ENCODE results near the gene NXT1.

NXT1 gene

GRCh38 chr20:23361476-23362391 is 11.1 kb downstream of the NXT1 start, which contains the start of gene GZF1:
GZF1 (plus strand) TSS chr20:23362182; CDS start chr20:23364384, 2,202 bp downstream.
- Histone ChIP-seq H3K27ac (ENCODE audit: low read length) (peak within 1 kb of the TSS; percentile 96), H3K27me3 (ENCODE audit: control insufficient read depth, insufficient read depth, low read length) (no peaks in the 10 kb centered on the region), H3K9me3 (ENCODE audit: control insufficient read depth, low read depth, low read length) (no peaks in the 10 kb centered on the region), H3K4me1 (ENCODE audit: control insufficient read depth, low read depth, low read length) (peaks cover 10% of the 10 kb centered on the region), H3K36me3 (ENCODE audit: control insufficient read depth, low read depth, low read length) (peaks cover 10% of the 10 kb centered on the region), H3K9ac (ENCODE audit: low read length) (peak within 1 kb of the TSS; percentile 90), H3K4me3 (ENCODE audit: low read length) (peak within 1 kb of the TSS; percentile 87)

GRCh38 chr20:23362392-23363256 is 12.0 kb downstream of the NXT1 start:
- no peaks in the 10 kb centered on the region for H3K27me3 ChIP-seq (ENCODE audit: control insufficient read depth, insufficient read depth, low read length)
- no peak overlapping the region for H3K27ac ChIP-seq (ENCODE audit: low read length)
- H3K9me3 ChIP-seq (ENCODE audit: control insufficient read depth, low read depth, low read length): no peaks in the 10 kb centered on the region
- H3K4me3 ChIP-seq (ENCODE audit: low read length): peak overlapping the region; percentile 72
- peaks cover 11% of the 10 kb centered on the region for H3K36me3 ChIP-seq (ENCODE audit: control insufficient read depth, low read depth, low read length)
- H3K4me1 ChIP-seq (ENCODE audit: control insufficient read depth, low read depth, low read length): peaks cover 10% of the 10 kb centered on the region
- peak overlapping the region; percentile 61 for H3K9ac ChIP-seq (ENCODE audit: low read length)

GRCh38 chr20:23363257-23363649 is 12.7 kb downstream of the NXT1 start:
- Histone ChIP-seq H3K27me3 (ENCODE audit: control insufficient read depth, insufficient read depth, low read length) (no peaks in the 10 kb centered on the region), H3K9me3 (ENCODE audit: control insufficient read depth, low read depth, low read length) (no peaks in the 10 kb centered on the region), H3K9ac (ENCODE audit: low read length) (peak overlapping the region; percentile 61), H3K4me1 (ENCODE audit: control insufficient read depth, low read depth, low read length) (peaks cover 10% of the 10 kb centered on the region), H3K36me3 (ENCODE audit: control insufficient read depth, low read depth, low read length) (peaks cover 14% of the 10 kb centered on the region), H3K27ac (ENCODE audit: low read length) (no peak overlapping the region), H3K4me3 (ENCODE audit: low read length) (peak overlapping the region; percentile 72)

- H3K9ac ChIP-seq (ENCODE audit: low read length): no peak overlapping the region
- H3K27ac ChIP-seq (ENCODE audit: low read length): no peak overlapping the region
- no peak overlapping the region for H3K4me3 ChIP-seq (ENCODE audit: low read length)
- peaks cover 33% of the 10 kb centered on the region for H3K36me3 ChIP-seq (ENCODE audit: control insufficient read depth, low read depth, low read length)
- H3K27me3 ChIP-seq (ENCODE audit: control insufficient read depth, insufficient read depth, low read length): no peaks in the 10 kb centered on the region
- H3K4me1 ChIP-seq (ENCODE audit: control insufficient read depth, low read depth, low read length): peaks cover 5% of the 10 kb centered on the region
- H3K9me3 ChIP-seq (ENCODE audit: control insufficient read depth, low read depth, low read length): no peaks in the 10 kb centered on the region
These were observed 15.0 kb downstream of the NXT1 start for GRCh38 chr20:23365390-23366165.

- no peaks in the 10 kb centered on the region for H3K9me3 ChIP-seq (ENCODE audit: control insufficient read depth, low read depth, low read length)
- H3K27ac ChIP-seq (ENCODE audit: low read length): no peak overlapping the region
- no peak overlapping the region for H3K4me3 ChIP-seq (ENCODE audit: low read length)
- no peak overlapping the region for H3K9ac ChIP-seq (ENCODE audit: low read length)
- peaks cover 41% of the 10 kb centered on the region for H3K36me3 ChIP-seq (ENCODE audit: control insufficient read depth, low read depth, low read length)
- no peaks in the 10 kb centered on the region for H3K4me1 ChIP-seq (ENCODE audit: control insufficient read depth, low read depth, low read length)
- H3K27me3 ChIP-seq (ENCODE audit: control insufficient read depth, insufficient read depth, low read length): no peaks in the 10 kb centered on the region
These were observed 15.8 kb downstream of the NXT1 start for GRCh38 chr20:23366384-23366783.

- Histone ChIP-seq H3K27me3 (ENCODE audit: control insufficient read depth, insufficient read depth, low read length) (no peaks in the 10 kb centered on the region), H3K4me1 (ENCODE audit: control insufficient read depth, low read depth, low read length) (no peaks in the 10 kb centered on the region), H3K36me3 (ENCODE audit: control insufficient read depth, low read depth, low read length) (peaks cover 55% of the 10 kb centered on the region), H3K4me3 (ENCODE audit: low read length) (no peak overlapping the region), H3K9ac (ENCODE audit: low read length) (no peak overlapping the region), H3K9me3 (ENCODE audit: control insufficient read depth, low read depth, low read length) (no peaks in the 10 kb centered on the region), H3K27ac (ENCODE audit: low read length) (no peak overlapping the region)
These were observed 17.2 kb downstream of the NXT1 start for GRCh38 chr20:23367770-23368169.

GRCh38 chr20:23368316-23369071 is 17.9 kb downstream of the NXT1 start:
- Histone ChIP-seq H3K36me3 (ENCODE audit: control insufficient read depth, low read depth, low read length) (peaks cover 62% of the 10 kb centered on the region), H3K9ac (ENCODE audit: low read length) (no peak overlapping the region), H3K4me3 (ENCODE audit: low read length) (no peak overlapping the region), H3K4me1 (ENCODE audit: control insufficient read depth, low read depth, low read length) (no peaks in the 10 kb centered on the region), H3K27me3 (ENCODE audit: control insufficient read depth, insufficient read depth, low read length) (no peaks in the 10 kb centered on the region), H3K9me3 (ENCODE audit: control insufficient read depth, low read depth, low read length) (no peaks in the 10 kb centered on the region), H3K27ac (ENCODE audit: low read length) (no peak overlapping the region)

GRCh38 chr20:23369072-23369823 is 18.7 kb downstream of the NXT1 start:
- H3K4me3 ChIP-seq (ENCODE audit: low read length): no peak overlapping the region
- no peaks in the 10 kb centered on the region for H3K4me1 ChIP-seq (ENCODE audit: control insufficient read depth, low read depth, low read length)
- H3K9me3 ChIP-seq (ENCODE audit: control insufficient read depth, low read depth, low read length): no peaks in the 10 kb centered on the region
- H3K27me3 ChIP-seq (ENCODE audit: control insufficient read depth, insufficient read depth, low read length): no peaks in the 10 kb centered on the region
- H3K36me3 ChIP-seq (ENCODE audit: control insufficient read depth, low read depth, low read length): peaks cover 69% of the 10 kb centered on the region
- H3K27ac ChIP-seq (ENCODE audit: low read length): no peak overlapping the region
- H3K9ac ChIP-seq (ENCODE audit: low read length): no peak overlapping the region

GRCh38 chr20:23370274-23370673 is 19.7 kb downstream of the NXT1 start:
- Histone ChIP-seq H3K36me3 (ENCODE audit: control insufficient read depth, low read depth, low read length) (peaks cover 64% of the 10 kb centered on the region), H3K9me3 (ENCODE audit: control insufficient read depth, low read depth, low read length) (no peaks in the 10 kb centered on the region), H3K27me3 (ENCODE audit: control insufficient read depth, insufficient read depth, low read length) (no peaks in the 10 kb centered on the region), H3K27ac (ENCODE audit: low read length) (no peak overlapping the region), H3K4me1 (ENCODE audit: control insufficient read depth, low read depth, low read length) (no peaks in the 10 kb centered on the region), H3K9ac (ENCODE audit: low read length) (no peak overlapping the region), H3K4me3 (ENCODE audit: low read length) (no peak overlapping the region)

- no peaks in the 10 kb centered on the region for H3K27me3 ChIP-seq (ENCODE audit: control insufficient read depth, insufficient read depth, low read length)
- H3K4me3 ChIP-seq (ENCODE audit: low read length): no peak overlapping the region
- H3K9ac ChIP-seq (ENCODE audit: low read length): no peak overlapping the region
- H3K27ac ChIP-seq (ENCODE audit: low read length): no peak overlapping the region
- H3K9me3 ChIP-seq (ENCODE audit: control insufficient read depth, low read depth, low read length): no peaks in the 10 kb centered on the region
- peaks cover 70% of the 10 kb centered on the region for H3K36me3 ChIP-seq (ENCODE audit: control insufficient read depth, low read depth, low read length)
- no peaks in the 10 kb centered on the region for H3K4me1 ChIP-seq (ENCODE audit: control insufficient read depth, low read depth, low read length)
These were observed 20.3 kb downstream of the NXT1 start for GRCh38 chr20:23370873-23371272.

Measured in iPS-18a (cell line).